ENCODE data around the gene ZNF433.
A peak's percentile ranks its signal among the peaks of the same experiment; 100 is the strongest.
"Not testable (repeated sequence)": the region's sequence is repeated elsewhere in the genome, so short reads cannot be mapped to it uniquely, and the experiment has no call there.

Gene ZNF433

DNA sequence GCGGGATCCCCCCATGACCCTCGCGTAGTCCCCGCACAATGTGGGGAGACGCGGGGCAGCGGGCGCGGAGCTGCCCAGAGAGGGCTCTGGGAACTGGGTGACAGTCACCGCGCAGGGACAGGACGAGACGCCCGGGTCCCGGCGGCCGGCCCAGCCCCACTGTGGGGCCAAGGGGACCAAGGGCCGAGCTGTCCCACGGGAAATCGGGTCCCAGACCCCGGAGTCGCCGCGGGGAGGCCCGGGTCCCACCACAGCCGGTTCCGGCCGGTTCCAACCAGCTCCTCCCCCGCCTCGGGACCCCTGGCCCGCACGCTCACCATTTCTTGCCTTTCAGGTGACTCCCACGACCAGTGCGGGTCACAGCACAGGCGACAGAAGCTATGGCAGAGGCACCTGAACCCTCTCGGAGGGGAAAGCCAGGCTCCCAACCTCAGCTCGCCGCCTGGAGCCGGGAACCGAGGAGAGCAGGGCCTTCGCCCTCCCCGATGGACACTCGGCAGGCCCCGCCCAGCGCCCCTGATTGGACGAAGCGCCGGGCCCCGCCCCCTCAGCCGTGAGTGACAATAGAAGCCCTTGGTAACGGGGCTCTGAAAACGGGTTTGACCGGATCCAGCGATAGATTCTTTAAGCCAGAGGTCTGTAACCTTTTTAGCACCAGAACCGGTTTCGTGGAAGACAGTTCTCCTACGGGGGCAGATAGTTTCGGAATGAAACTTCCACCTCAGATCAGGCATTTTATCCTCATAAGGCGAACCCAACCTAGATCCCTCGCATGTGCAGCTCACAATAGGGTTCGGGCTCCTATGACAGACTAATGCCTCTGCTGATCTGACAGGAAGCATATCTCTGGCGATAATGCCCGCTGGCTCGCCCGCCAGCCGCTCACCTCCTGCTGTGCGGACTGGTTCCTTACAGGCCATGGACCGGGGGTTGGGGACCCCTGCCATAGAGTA lies at the start of gene ZNF433:
TSS of gene ZNF433 (minus strand) at position 460 of the 953 bp plus-strand sequence. CDS start at position 320, 140 bp downstream.
- DNase-seq (ENCODE audit: low read depth in 2 of 2): peak; percentile 56 to 67

DNA sequence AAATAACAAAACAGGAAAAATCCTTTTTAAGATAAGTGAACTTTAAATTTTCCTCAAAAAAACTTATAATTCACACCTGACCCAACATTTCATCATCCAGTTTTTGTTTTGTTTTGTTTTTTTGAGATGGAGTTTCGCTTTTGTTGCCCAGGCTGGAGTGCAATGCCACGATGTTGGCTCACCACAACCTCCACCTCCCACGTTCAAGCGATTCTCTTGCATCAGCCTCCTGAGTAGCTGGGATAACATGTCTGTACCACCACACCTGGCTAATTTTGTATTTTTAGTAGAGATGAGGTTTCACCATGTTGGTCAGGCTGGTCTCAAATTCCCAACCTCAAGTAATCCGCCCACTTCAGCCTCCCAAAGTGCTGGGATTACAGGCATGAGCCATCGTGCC lies 47.9 kb upstream of the ZNF433 start:
- DNase-seq (ENCODE audit: low read depth in 2 of 2): not testable (repeated sequence)

- DNase-seq (ENCODE audit: low read depth in 2 of 2): no peak
These were observed 41.9 kb upstream of the ZNF433 start for GRCh38 chr19:12077375-12077774.

DNA sequence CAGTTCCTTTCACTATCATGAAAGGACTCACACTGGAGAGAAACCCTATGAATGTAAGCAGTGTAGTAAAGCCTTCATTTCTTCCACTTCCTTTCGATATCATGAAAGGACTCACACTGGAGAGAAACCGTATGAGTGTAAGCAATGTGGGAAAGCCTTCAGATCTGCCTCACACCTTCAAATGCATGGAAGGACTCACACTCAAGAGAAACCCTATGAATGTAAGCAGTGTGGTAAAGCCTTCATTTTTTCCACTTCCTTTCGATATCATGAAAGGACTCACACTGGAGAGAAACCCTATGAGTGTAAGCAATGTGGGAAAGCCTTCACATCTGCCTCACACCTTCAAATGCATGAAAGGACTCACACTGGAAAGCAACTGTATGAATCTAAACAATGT lies 40.9 kb upstream of the ZNF433 start:
- DNase-seq (ENCODE audit: low read depth in 2 of 2): not testable (repeated sequence)

- no peak for DNase-seq (ENCODE audit: low read depth in 2 of 2)
These were observed 40.2 kb upstream of the ZNF433 start for GRCh38 chr19:12075538-12076139.

GRCh38 chr19:12064590-12065538 lies 29.4 kb upstream of the ZNF433 start, which contains the start of gene ZNF844:
Gene ZNF844 (plus strand): TSS chr19:12064731. CDS start chr19:12064874, 143 bp downstream.
- peak; percentile 55 to 70 for DNase-seq (ENCODE audit: low read depth in 2 of 2)

DNA sequence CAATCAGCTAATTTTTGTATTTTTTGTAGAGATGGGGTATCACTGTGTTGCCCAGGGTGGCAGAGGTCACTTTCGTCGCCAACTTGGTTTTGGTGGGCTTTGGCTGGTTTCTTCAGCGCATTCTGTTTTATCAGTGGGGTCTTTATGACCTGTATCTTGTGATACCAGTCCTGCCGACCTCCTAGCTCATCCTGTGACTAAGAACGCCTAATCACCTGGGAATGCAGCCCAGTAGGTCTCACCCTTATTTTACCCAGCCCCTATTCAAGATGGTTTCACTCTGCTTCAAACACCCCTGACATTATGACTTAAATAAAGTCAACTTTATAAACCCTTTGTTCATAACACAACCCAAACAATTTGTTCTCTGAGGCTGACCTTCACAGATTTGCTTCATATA lies 20.3 kb upstream of the ZNF433 start:
- DNase-seq (ENCODE audit: low read depth in 2 of 2): no peak

DNA sequence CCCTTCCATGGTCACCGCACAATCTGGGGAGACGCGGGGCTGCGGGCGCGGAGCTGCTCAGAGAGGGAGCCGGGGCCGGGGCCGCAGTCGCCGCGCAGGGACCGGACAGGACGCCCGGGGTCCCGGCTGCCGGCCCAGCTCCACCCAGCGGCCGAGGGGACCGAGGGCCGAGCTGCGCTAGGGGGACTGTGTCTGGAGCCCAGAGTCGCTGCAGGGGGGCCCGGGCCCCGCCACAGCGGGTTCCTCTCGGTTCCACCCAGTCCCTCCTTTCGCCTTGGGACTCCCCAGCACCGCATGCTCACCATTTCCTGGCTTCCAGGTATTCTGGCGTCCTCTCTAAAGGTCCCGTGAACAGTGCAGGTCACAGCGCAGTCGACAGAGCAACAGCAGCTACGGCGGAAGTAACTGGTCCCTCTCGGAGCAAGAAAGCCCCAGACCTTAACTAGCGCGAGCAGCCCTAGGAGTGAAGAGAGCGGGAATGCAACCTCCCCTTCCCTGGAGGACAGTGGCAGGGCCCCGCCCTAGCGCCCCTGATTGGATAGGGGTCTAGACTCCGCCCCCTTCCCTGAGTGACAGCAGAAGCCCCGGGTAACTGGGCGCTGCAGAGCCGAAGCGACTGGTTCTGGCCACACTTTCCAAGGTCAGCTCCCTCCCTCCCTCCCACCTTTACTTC lies 17.2 kb upstream of the ZNF433 start, which contains the start of gene ZNF878:
TSS of gene ZNF878 (minus strand) at position 465 of the 673 bp plus-strand sequence. CDS start at position 305, 160 bp downstream.
- DNase-seq (ENCODE audit: low read depth in 2 of 2): peak; percentile 34 to 66

- no peak for DNase-seq (ENCODE audit: low read depth in 2 of 2)
These were observed 16.6 kb upstream of the ZNF433 start for GRCh38 chr19:12052091-12052496.

GRCh38 chr19:12047868-12048267 lies 12.4 kb upstream of the ZNF433 start:
- no peak for DNase-seq (ENCODE audit: low read depth in 2 of 2)

- DNase-seq (ENCODE audit: low read depth in 2 of 2): no peak
These were observed 8.4 kb upstream of the ZNF433 start for GRCh38 chr19:12043752-12044422.

DNA sequence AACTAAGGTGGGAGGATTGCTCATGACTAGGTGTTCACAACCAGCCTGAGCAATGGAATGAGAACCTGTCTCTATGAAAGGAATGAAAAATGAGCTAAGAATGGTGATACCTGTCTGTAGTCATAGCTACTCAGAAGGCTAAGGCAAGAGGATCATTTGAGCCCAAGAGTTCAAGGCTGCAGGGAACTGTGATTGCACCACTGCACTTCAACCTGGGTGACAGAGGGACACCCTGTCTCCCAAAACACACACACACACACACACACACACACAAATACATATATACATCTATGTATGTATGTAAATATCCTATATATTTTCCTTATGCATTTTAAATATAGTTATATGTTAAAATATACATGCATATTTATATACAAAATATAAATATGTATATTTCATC lies 7.4 kb upstream of the ZNF433 start:
- no peak for DNase-seq (ENCODE audit: low read depth in 2 of 2)

GRCh38 chr19:12034620-12035019 lies 859 bp downstream of the ZNF433 start:
- DNase-seq (ENCODE audit: low read depth in 2 of 2): no peak

GRCh38 chr19:12034198-12034597 lies 1.3 kb downstream of the ZNF433 start:
- DNase-seq (ENCODE audit: low read depth in 2 of 2): no peak

DNA sequence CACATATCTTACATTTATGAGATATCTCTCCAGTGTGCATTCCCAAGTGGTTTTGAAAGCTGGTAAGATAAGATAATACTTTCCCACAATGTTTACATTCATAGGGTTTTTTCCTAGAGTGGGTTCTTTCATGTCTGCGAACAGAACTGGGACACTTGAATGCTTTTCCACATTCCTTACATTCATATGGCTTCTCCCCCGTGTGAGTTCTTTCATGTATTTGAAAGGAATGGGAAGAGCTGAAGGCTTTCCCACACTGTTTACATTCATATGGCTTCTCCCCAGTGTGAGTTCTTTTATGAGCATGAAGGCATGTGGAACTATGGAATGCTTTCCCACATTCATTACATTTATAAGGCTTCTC lies 19.7 kb downstream of the ZNF433 start:
- DNase-seq (ENCODE audit: low read depth in 2 of 2): no peak

DNA sequence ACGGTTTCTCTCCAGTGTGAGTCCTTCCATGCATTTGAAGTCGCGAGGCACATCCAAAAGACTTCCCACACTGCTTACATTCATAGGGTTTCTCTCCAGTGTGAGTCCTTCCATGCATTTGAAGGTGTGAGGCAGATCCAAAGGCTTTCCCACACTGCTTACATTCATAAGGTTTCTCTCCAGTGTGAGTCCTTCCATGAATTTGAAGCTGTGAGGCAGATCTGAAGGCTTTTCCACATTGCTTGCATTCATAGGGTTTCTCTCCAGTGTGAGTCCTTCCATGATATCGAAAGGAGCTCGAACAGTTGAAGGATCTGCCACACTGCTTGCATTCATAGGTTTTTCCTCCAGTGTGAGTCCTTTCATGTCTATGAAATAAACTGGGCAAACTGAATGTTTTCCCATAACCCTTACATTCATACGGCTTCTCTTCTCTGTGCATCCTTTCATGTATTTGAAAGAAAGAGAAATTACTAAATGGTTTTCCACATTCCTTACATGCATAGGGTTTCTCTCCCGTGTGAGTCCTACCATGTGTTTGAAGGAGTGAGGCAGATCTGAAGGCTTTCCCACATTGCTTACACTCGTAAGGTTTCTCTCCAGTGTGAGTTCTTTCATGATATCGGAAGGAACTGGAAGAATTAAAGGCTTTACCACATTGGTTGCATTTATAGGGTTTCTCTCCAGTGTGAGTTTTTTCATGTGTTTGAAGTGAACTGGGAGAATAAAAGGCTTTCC lies 20.3 kb downstream of the ZNF433 start:
- DNase-seq (ENCODE audit: low read depth in 2 of 2): no peak

DNA sequence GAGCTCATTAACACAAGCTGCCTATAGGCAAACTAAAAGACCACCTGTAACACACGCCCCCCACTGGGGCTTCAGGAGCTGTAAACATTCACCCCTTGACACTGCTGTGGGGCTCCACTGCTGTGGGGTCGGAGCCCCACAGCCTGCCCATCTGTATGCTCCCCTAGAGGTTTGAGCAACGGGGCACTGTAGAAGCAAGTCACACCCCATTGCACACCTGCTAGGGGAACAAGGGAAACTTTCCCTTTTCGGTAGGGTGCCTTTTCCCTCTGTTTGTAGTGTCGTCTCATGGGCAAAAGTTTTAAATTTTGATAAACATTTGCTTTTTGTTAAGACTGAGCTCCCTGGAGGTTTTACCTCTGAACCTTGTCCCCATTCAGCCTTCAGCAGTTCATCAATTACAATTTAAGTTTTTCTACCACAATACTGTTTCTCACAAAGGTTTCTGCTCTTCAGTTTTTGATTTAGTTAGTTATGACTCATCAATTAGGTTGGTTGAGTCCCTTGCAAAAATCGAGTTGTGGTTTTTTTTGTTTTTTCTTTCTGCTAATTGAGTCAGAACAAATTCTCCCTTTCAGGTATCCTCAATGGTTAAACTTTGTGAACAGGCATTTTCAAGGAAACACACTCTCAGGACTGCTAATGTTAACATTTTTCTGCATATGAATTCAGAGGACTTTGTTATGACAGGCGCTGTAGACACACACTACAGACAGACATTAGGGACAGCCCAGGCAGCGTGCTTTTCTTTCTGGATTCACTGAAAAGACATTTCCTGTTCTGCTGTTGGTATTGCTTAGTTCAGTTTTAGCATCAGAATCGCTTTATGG lies 35.1 kb downstream of the ZNF433 start:
- DNase-seq (ENCODE audit: low read depth in 2 of 2): no peak

DNA sequence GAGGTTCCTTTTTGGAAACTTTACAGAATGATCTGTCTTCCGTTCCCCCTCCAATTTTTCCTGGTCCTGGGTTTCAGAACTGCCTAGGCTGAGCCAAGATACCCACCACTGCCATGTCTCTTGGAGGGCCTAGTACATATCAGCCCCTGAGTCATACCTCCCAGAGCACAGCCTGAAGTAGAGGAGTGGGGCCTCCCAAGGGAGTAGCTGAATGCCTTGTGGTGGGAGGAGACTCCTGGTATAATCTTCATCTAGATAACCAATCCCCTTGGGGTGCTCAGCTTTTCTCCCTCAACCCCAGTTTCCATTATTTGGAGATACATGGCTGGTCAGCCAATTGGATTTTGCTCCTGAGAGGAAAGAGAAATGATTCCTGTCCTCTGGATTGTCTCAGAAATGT lies 40.3 kb downstream of the ZNF433 start:
- DNase-seq (ENCODE audit: low read depth in 2 of 2): no peak

- DNase-seq (ENCODE audit: low read depth in 2 of 2): not testable (repeated sequence)
These were observed 43.6 kb downstream of the ZNF433 start for GRCh38 chr19:11991921-11992320.
